ENCODE results near the gene CYP46A1. TPM values are rescaled to one million over a fixed set of nuclear protein-coding genes. Genes with fewer than 3 reads are reported as not detected.

The CYP46A1 gene
- total and polyA plus RNA-seq, 7 donors: 0.09 to 1.5 (median 0.50) TPM

DNA sequence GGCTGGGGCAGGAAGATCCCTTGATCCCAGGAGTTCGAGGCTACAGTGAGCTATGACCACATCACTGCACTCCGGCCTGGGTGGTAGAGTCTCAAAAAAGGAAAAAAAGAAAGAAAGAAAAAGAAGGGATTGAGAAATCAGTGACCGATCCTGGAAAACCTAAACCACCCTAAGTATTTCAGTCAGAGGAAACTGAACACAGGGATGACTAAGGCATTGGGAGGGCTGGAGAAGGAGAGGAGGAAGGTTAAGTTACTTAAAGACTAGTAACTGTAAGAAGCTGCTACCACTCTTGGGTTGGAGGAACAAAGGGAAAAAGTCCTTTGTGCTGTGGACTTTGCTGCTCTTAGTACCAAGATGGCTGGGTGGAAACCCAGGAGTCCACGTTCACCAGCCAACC, 28.6 kb upstream of the CYP46A1 start:
- 89 to 96% (median 93%) methylated on average over 4 of the region's 4 CpGs for whole genome bisulfite sequencing, 3 donors
- no peak overlapping the region for H3K27ac ChIP-seq
- H3K4me3 ChIP-seq: no peak overlapping the region
- no peaks in the 10 kb centered on the region for H3K4me1 ChIP-seq
- DNase-seq (no peak), ATAC-seq (no peak)
- no peaks in the 10 kb centered on the region for H3K36me3 ChIP-seq (ENCODE audit: insufficient read depth in 1 of 2, low read depth in 1 of 2)
- intact Hi-C loops (cut with DNase I): no loop called here
- peaks cover 0 to 31% (median 8%) of the 10 kb centered on the region in 3 donors for H3K27me3 ChIP-seq (ENCODE audit: insufficient read depth in 3 of 3, low read length in 2 of 3)
- TF ChIP-seq, protein P1, sequence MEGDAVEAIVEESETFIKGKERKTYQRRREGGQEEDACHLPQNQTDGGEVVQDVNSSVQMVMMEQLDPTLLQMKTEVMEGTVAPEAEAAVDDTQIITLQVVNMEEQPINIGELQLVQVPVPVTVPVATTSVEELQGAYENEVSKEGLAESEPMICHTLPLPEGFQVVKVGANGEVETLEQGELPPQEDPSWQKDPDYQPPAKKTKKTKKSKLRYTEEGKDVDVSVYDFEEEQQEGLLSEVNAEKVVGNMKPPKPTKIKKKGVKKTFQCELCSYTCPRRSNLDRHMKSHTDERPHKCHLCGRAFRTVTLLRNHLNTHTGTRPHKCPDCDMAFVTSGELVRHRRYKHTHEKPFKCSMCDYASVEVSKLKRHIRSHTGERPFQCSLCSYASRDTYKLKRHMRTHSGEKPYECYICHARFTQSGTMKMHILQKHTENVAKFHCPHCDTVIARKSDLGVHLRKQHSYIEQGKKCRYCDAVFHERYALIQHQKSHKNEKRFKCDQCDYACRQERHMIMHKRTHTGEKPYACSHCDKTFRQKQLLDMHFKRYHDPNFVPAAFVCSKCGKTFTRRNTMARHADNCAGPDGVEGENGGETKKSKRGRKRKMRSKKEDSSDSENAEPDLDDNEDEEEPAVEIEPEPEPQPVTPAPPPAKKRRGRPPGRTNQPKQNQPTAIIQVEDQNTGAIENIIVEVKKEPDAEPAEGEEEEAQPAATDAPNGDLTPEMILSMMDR (IDR thresholded peaks at IDR 0.05): no peak
- H3K9me3 ChIP-seq: no peaks in the 10 kb centered on the region

- DNase-seq: no peak
- Histone ChIP-seq H3K4me1 (no peaks in the 10 kb centered on the region), H3K4me3 (no peak overlapping the region), H3K9me3 (no peaks in the 10 kb centered on the region), H3K27me3 (ENCODE audit: insufficient read depth in 3 of 3, low read length in 2 of 3) (peaks cover 0 to 37% (median 10%) of the 10 kb centered on the region in 3 donors), H3K36me3 (ENCODE audit: insufficient read depth in 1 of 2, low read depth in 1 of 2) (no peaks in the 10 kb centered on the region), H3K27ac (no peak overlapping the region)
- TF ChIP-seq, protein P1 (IDR thresholded peaks at IDR 0.05): no peak
- intact Hi-C loops (cut with DNase I): no loop called here
- WGBS, 3 donors: 80 to 86% (median 84%) methylated on average over 5 of the region's 5 CpGs
- no peak for ATAC-seq
These were observed 27.9 kb upstream of the CYP46A1 start for GRCh38 chr14:99656171-99656570.

DNA sequence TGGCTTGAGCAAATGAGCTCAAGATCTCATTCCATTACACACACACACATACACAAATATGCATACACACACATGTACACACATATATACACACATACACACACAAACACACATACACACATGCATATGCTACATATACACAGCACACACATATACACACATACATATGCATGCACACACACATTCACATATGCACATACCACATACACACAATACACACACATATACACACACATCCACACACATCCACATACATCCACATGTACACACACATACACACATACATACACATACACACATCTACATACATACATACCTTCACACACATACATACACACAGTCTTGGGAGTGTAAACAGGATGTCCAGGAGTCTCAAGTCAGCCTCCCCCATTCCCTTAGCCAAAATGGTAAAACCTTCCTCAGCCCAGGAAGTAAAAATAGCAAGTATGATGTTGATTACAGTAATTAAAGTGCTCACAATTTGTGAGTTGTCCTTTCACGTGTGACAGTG, 26.4 kb upstream of the CYP46A1 start:
- no peaks in the 10 kb centered on the region for H3K4me1 ChIP-seq
- no peak for DNase-seq
- no peak overlapping the region for H3K27ac ChIP-seq
- TF ChIP-seq, protein P1 (IDR thresholded peaks at IDR 0.05): no peak
- H3K4me3 ChIP-seq: no peak overlapping the region
- H3K36me3 ChIP-seq (ENCODE audit: insufficient read depth in 1 of 2, low read depth in 1 of 2): no peaks in the 10 kb centered on the region
- peaks cover 0 to 42% (median 10%) of the 10 kb centered on the region in 3 donors for H3K27me3 ChIP-seq (ENCODE audit: insufficient read depth in 3 of 3, low read length in 2 of 3)
- no peaks in the 10 kb centered on the region for H3K9me3 ChIP-seq
- intact Hi-C loops (cut with DNase I): no loop called here
- ATAC-seq: no peak
- 44 to 54% (median 49%) methylated on average over 1 of the region's 1 CpG for WGBS, 3 donors

DNA sequence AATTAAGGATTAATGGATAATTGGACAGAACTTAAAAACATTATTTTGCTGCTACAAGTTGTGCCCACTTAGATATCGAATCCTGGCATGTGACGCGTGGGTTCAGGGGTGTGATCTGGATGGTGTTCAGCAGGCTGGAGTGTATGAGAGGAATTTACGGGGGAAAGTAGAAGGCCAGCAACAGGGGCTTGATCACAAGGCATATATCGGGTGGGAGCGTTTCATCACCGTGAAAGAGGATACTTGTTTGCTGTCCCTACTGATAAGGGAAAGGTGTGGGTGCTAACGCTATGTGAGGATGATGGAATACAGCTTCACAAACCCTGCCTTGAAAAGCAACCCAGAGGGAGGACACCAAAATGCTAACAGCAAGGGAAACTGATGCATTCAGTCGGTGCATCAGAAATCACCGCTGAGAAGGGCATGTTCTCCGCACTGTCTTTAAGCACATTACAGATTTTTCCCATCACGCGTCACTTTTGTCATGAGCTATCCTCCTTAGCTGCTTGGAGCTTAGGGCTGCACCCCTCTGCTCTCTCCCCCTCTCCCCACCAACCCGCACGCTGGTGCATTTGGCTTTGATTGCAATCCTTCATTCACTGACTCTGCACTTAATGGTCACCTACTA, 25.8 kb upstream of the CYP46A1 start:
- Histone ChIP-seq H3K27ac (no peak overlapping the region), H3K9me3 (no peaks in the 10 kb centered on the region), H3K4me1 (no peaks in the 10 kb centered on the region), H3K36me3 (ENCODE audit: insufficient read depth in 1 of 2, low read depth in 1 of 2) (no peaks in the 10 kb centered on the region), H3K4me3 (no peak overlapping the region), H3K27me3 (ENCODE audit: insufficient read depth in 3 of 3, low read length in 2 of 3) (peaks cover 0 to 42% (median 10%) of the 10 kb centered on the region in 3 donors)
- WGBS, 3 donors: 64 to 69% (median 66%) methylated on average over 15 of the region's 15 CpGs
- TF ChIP-seq, protein P1 (IDR thresholded peaks at IDR 0.05): no peak
- DNase-seq: no peak
- no peak for ATAC-seq
- intact Hi-C loops (cut with DNase I): no loop called here

All from psoas muscle (tissue), 8 donors.